ENCODE measurements around the gene GPNMB.

The GPNMB gene

DNA sequence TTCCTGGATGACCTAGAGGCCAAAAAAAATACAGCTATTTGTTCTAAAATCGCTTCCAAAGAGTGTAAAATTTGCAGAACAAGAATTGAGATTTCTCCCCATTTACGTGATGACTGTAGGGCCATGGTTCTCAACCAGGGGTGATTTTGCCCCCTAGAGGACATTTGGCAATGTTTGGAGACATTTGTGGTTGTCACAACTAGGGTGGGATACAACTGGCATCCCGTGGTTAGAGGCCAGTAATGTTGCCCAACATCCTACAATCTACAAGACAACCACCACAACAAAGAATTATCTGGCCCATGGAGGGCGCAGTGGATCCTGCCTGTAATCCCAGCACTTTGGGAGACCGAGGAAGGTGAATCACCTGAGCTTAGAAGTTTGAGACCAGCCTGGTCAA lies 29.8 kb downstream of the GPNMB start:
- no peak overlapping the region for H3K4me3 ChIP-seq (ENCODE audit: low read length, poor library complexity, severe bottlenecking)
- H3K9me2 ChIP-seq (replicated peaks; ENCODE audit: low read depth, low read length) = no peaks in the 10 kb centered on the region
- TF ChIP-seq CTCF (conservative IDR thresholded peaks at IDR 0.05; ENCODE audit: low read length) (peak; percentile 62), EZH2phosphoT487 (IDR thresholded peaks at IDR 0.05; ENCODE audit: borderline replicate concordance) (no peak)
- H4K20me1 ChIP-seq (ENCODE audit: insufficient read depth, low read length, poor library complexity, severe bottlenecking) = no peaks in the 10 kb centered on the region
- H3K36me3 ChIP-seq (ENCODE audit: insufficient read depth, low read length) = no peaks in the 10 kb centered on the region
- peaks cover 10% of the 10 kb centered on the region for H3K4me1 ChIP-seq (ENCODE audit: insufficient read depth, low read length, poor library complexity, severe bottlenecking)
- no peak overlapping the region for H3K4me2 ChIP-seq (ENCODE audit: low read depth, low read length, poor library complexity, severe bottlenecking)
- H3K27me3 ChIP-seq (ENCODE audit: insufficient read depth, low read length, poor library complexity, severe bottlenecking) = no peaks in the 10 kb centered on the region
- no peaks in the 10 kb centered on the region for H3K79me2 ChIP-seq (ENCODE audit: insufficient read depth, low read length)
- H3K9me3 ChIP-seq (ENCODE audit: insufficient read depth, low read depth, low read length) = no peaks in the 10 kb centered on the region
- no peak overlapping the region for H3K9ac ChIP-seq (ENCODE audit: low read depth, low read length, poor library complexity, severe bottlenecking)
- H3F3A ChIP-seq (ENCODE audit: low read depth) = no peaks in the 10 kb centered on the region
- H2AFZ ChIP-seq (ENCODE audit: low read length) = no peak overlapping the region

GRCh38 chr7:23276947-23277346 lies 30.4 kb downstream of the GPNMB start:
- TF ChIP-seq EZH2phosphoT487 (IDR thresholded peaks at IDR 0.05; ENCODE audit: borderline replicate concordance) (no peak), CTCF (conservative IDR thresholded peaks at IDR 0.05; ENCODE audit: low read length) (no peak)
- no peaks in the 10 kb centered on the region for H3K79me2 ChIP-seq (ENCODE audit: insufficient read depth, low read length)
- H3K9me3 ChIP-seq (ENCODE audit: insufficient read depth, low read depth, low read length) = no peaks in the 10 kb centered on the region
- H3K9me2 ChIP-seq (replicated peaks; ENCODE audit: low read depth, low read length) = no peaks in the 10 kb centered on the region
- H4K20me1 ChIP-seq (ENCODE audit: insufficient read depth, low read length, poor library complexity, severe bottlenecking) = no peaks in the 10 kb centered on the region
- no peak overlapping the region for H3K4me2 ChIP-seq (ENCODE audit: low read depth, low read length, poor library complexity, severe bottlenecking)
- no peak overlapping the region for H3K4me3 ChIP-seq (ENCODE audit: low read length, poor library complexity, severe bottlenecking)
- H3K27me3 ChIP-seq (ENCODE audit: insufficient read depth, low read length, poor library complexity, severe bottlenecking) = no peaks in the 10 kb centered on the region
- H3K9ac ChIP-seq (ENCODE audit: low read depth, low read length, poor library complexity, severe bottlenecking) = no peak overlapping the region
- peaks cover 10% of the 10 kb centered on the region for H3K4me1 ChIP-seq (ENCODE audit: insufficient read depth, low read length, poor library complexity, severe bottlenecking)
- 0 out of 2 replicates have a peak overlapping the region, but pooled peaks have one; percentile 11 for H2AFZ ChIP-seq (ENCODE audit: low read length)
- H3K36me3 ChIP-seq (ENCODE audit: insufficient read depth, low read length) = no peaks in the 10 kb centered on the region
- no peaks in the 10 kb centered on the region for H3F3A ChIP-seq (ENCODE audit: low read depth)

DNA sequence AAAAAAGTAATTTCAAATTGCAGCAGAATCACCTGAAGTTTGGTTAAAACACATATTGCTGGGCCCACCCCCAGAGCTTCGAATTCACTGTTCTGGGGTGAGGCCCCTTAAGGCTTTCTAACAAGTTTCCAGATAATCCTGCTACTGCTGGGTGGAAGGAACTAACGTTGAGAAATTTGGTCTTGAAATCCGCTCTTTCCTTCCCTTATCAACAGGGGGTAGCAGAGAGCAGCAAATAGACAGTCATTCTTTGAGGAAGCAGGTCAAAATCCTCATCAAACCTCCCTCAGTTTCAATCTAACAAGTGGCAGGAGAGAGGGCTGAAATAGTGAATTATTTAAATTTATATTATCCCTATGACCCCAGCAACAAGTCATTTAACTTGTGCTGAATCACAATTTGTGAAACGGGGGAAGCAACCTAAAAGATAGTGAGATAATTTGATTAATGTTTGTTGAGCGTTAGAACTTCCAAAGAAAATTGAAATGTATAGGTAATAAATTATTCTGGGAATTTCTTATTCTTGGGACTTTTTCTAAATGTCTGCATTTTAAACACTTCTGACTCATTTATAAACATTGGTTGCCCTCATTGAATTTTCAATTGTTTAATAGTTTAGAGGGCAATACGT lies 30.9 kb downstream of the GPNMB start:
- no peaks in the 10 kb centered on the region for H3K79me2 ChIP-seq (ENCODE audit: insufficient read depth, low read length)
- H3K9me3 ChIP-seq (ENCODE audit: insufficient read depth, low read depth, low read length) = no peaks in the 10 kb centered on the region
- peak overlapping the region; percentile 25; the same call in 1 of the 2 replicates for H2AFZ ChIP-seq (ENCODE audit: low read length)
- no peaks in the 10 kb centered on the region for H4K20me1 ChIP-seq (ENCODE audit: insufficient read depth, low read length, poor library complexity, severe bottlenecking)
- peak; percentile 86 for TF ChIP-seq CTCF (conservative IDR thresholded peaks at IDR 0.05; ENCODE audit: low read length)
- TF ChIP-seq EZH2phosphoT487 (IDR thresholded peaks at IDR 0.05; ENCODE audit: borderline replicate concordance) = no peak
- H3K4me1 ChIP-seq (ENCODE audit: insufficient read depth, low read length, poor library complexity, severe bottlenecking) = peaks cover 10% of the 10 kb centered on the region
- H3K36me3 ChIP-seq (ENCODE audit: insufficient read depth, low read length) = no peaks in the 10 kb centered on the region
- H3K4me3 ChIP-seq (ENCODE audit: low read length, poor library complexity, severe bottlenecking) = no peak overlapping the region
- H3K27me3 ChIP-seq (ENCODE audit: insufficient read depth, low read length, poor library complexity, severe bottlenecking) = no peaks in the 10 kb centered on the region
- H3K9ac ChIP-seq (ENCODE audit: low read depth, low read length, poor library complexity, severe bottlenecking) = no peak overlapping the region
- no peaks in the 10 kb centered on the region for H3F3A ChIP-seq (ENCODE audit: low read depth)
- H3K4me2 ChIP-seq (ENCODE audit: low read depth, low read length, poor library complexity, severe bottlenecking) = no peak overlapping the region
- H3K9me2 ChIP-seq (replicated peaks; ENCODE audit: low read depth, low read length) = no peaks in the 10 kb centered on the region

Data from Loucy (cell line).